A673 (cell line): ENCODE results near the gene CDA. TPM values are rescaled to one million over a fixed set of nuclear protein-coding genes. Genes with fewer than 3 reads are reported as not detected.

Experiments used
- BruUV-seq: library from RNA; stranded (reverse); fragments of 400-500 nt; replicated peaks from 2 replicates; lab custom pipeline; 2021; lab: Mats Ljungman, UMichigan
- CTCF ChIA-PET: fragments of 300-600 bp; sonication (Branson Sonifier 250); formaldehyde crosslinking; loops from one replicate; lab custom pipeline; 2022; ENCODE audit warnings: antibody characterized with exemption; lab: Charles Lee
- POLR2A ChIA-PET: fragments of 300-600 bp; sonication (Branson Sonifier 250); formaldehyde crosslinking; loops from one replicate; lab custom pipeline; 2022; ENCODE audit warnings: antibody characterized with exemption; ENCODE audit not compliant: low non-redundant PET; lab: Charles Lee
- DNase-seq: peaks from one replicate; pipeline ENCODE4 v3.0.0-alpha.2; 2015; ENCODE audit warnings: low spot score
- H3K27ac ChIP-seq: fragments of 200-600 bp; sonication (generic); 2 replicates; pipeline ENCODE4 v1.5.1; 2016; ENCODE audit warnings: mixed run types, low read depth, mild to moderate bottlenecking, mixed read lengths, antibody characterized with exemption, low read length; ENCODE audit not compliant: poor library complexity, severe bottlenecking
- H3K27me3 ChIP-seq: fragments of 200-600 bp; sonication (generic); replicated peaks from 2 replicates; pipeline ENCODE4 v1.6.1; 2017; ENCODE audit warnings: mixed run types, low read depth, mild to moderate bottlenecking, mixed read lengths, antibody characterized with exemption, low read length; ENCODE audit not compliant: insufficient read depth, poor library complexity
- H3K36me3 ChIP-seq: fragments of 200-600 bp; sonication (generic); 2 replicates; pipeline ENCODE4 v1.6.1; 2016; ENCODE audit warnings: mixed run types, mild to moderate bottlenecking, mixed read lengths, antibody characterized with exemption, low read length; ENCODE audit not compliant: insufficient read depth, poor library complexity, severe bottlenecking
- H3K4me1 ChIP-seq: fragments of 200-600 bp; sonication (generic); 2 replicates; pipeline ENCODE4 v1.6.1; 2017; ENCODE audit warnings: mixed run types, mild to moderate bottlenecking, mixed read lengths, antibody characterized with exemption, low read length; ENCODE audit not compliant: insufficient read depth, poor library complexity, severe bottlenecking
- H3K4me3 ChIP-seq: fragments of 200-600 bp; sonication (generic); 2 replicates; pipeline ENCODE4 v1.5.1; 2016; ENCODE audit warnings: low read depth, mixed run types, mild to moderate bottlenecking, mixed read lengths, low read length; ENCODE audit not compliant: poor library complexity, severe bottlenecking
- H3K9me3 ChIP-seq: fragments of 200-600 bp; sonication (generic); 2 replicates; pipeline ENCODE4 v1.6.1; 2016; ENCODE audit warnings: mixed run types, low read depth, mild to moderate bottlenecking, mixed read lengths, antibody characterized with exemption, low read length; ENCODE audit not compliant: poor library complexity, severe bottlenecking
- EZH2 ChIP-seq: fragments of 200-600 bp; sonication (generic); IDR thresholded peaks from 2 replicates; pipeline ENCODE4 v1.6.1; 2017; ENCODE audit warnings: borderline replicate concordance, low read depth, mild to moderate bottlenecking, mixed read lengths, antibody characterized with exemption, low read length; ENCODE audit not compliant: poor library complexity, severe bottlenecking
- intact Hi-C: fragments of 100-400 bp; cut with micrococcal nuclease; formaldehyde crosslinking; loops from one replicate; pipeline ENCODE4 v1.10.0; 2022; ENCODE audit not compliant: unreplicated experiment
- total RNA-seq: library from RNA; stranded (reverse); gene quantifications from 2 replicates; pipeline ENCODE4 v1.2.3, GENCODE V29; 2021
- TF ChIP-seq, protein P1 (sequence below): fragments of 300-800, 200-600 bp; sonication (generic); conservative IDR thresholded peaks from 2 replicates; pipeline ENCODE4 v1.5.1; 2017; ENCODE audit warnings: low read depth, mild to moderate bottlenecking, antibody characterized with exemption, low read length, moderate library complexity, mixed read lengths

The CDA gene
- total RNA-seq, 1 experiment from 2014 or later: not detected

DNA sequence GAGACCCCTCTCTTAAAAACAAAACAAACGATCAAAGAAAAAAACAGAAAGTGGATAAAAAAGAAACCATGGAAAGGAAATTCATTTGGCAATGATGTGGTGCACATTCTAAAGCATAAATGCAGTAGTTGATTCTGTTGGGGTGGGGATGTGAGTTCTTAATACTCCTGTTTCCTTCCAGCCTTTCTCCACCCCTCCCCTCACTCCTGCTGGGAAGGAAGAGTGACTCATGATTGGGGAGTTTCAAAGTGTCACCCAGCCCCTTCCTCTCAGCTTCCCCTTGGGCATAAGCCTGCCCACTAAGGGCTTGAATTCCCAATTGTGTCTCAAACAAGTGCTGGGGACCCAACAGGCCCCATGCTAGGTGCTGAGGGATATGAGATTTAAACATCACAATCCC lies 37.6 kb downstream of the CDA start:
- Histone ChIP-seq H3K27ac (no peak overlapping the region), H3K27me3 (no peaks in the 10 kb centered on the region), H3K4me1 (no peaks in the 10 kb centered on the region), H3K4me3 (no peak overlapping the region), H3K36me3 (no peaks in the 10 kb centered on the region), H3K9me3 (no peaks in the 10 kb centered on the region)
- ChIA-PET POLR2A (no interaction called here), CTCF (no interaction called here)
- TF ChIP-seq, protein P1, sequence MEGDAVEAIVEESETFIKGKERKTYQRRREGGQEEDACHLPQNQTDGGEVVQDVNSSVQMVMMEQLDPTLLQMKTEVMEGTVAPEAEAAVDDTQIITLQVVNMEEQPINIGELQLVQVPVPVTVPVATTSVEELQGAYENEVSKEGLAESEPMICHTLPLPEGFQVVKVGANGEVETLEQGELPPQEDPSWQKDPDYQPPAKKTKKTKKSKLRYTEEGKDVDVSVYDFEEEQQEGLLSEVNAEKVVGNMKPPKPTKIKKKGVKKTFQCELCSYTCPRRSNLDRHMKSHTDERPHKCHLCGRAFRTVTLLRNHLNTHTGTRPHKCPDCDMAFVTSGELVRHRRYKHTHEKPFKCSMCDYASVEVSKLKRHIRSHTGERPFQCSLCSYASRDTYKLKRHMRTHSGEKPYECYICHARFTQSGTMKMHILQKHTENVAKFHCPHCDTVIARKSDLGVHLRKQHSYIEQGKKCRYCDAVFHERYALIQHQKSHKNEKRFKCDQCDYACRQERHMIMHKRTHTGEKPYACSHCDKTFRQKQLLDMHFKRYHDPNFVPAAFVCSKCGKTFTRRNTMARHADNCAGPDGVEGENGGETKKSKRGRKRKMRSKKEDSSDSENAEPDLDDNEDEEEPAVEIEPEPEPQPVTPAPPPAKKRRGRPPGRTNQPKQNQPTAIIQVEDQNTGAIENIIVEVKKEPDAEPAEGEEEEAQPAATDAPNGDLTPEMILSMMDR: no peak
- no peak for TF ChIP-seq EZH2
- BruUV-seq: no TSS peak
- DNase-seq: peak; percentile 31
- intact Hi-C loops: no loop called here

DNA sequence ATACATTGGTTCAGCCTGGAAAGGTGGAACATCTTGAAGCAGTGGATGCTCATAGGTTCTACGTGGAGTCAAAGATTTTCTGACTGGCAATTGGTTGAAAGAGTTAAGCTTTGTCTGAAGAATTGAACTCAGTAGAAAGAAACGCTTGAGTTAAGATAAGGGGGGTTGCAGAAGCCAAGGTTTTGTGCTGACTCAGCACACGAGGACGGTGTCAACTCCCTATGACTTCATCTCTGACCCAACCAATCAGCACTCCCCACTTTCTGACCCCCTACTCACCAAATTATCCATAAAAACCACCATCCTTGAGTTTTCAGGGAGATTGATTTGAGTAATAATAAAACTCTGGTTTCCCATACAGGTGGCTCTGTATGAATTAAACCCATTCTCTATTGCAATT lies 41.8 kb downstream of the CDA start:
- TF ChIP-seq EZH2: no peak
- TF ChIP-seq, protein P1: no peak
- no peak for DNase-seq
- H3K27ac ChIP-seq: no peak overlapping the region
- no peaks in the 10 kb centered on the region for H3K36me3 ChIP-seq
- BruUV-seq: no TSS peak
- intact Hi-C loops: no loop called here
- ChIA-PET CTCF (no interaction called here), POLR2A (no interaction called here)
- no peaks in the 10 kb centered on the region for H3K9me3 ChIP-seq
- H3K27me3 ChIP-seq: no peaks in the 10 kb centered on the region
- H3K4me1 ChIP-seq: no peaks in the 10 kb centered on the region
- no peak overlapping the region for H3K4me3 ChIP-seq

DNA sequence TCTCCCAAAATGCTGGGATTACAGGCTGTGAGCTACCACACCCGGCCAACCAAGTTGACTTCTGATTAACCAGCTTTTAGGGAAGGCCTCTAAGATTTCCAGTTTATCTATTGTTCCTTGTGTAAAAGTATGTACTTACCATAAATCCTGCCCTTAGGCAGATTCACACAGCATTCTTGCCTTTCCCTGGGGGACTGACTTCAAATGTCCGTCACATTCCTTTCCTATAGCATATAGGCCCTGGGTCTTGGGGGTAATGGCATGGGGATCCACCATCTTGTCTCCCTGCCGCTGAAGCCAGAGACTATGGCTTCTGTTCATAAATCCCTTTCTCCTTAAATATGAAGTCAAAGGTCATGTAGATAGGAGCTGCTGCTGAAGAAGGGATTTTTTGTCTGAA lies 43.5 kb downstream of the CDA start:
- peak; percentile 16 for DNase-seq
- Histone ChIP-seq H3K27me3 (no peaks in the 10 kb centered on the region), H3K36me3 (no peaks in the 10 kb centered on the region), H3K4me3 (no peak overlapping the region), H3K4me1 (no peaks in the 10 kb centered on the region), H3K9me3 (no peaks in the 10 kb centered on the region), H3K27ac (no peak overlapping the region)
- no TSS peak for BruUV-seq
- POLR2A ChIA-PET: no interaction called here
- TF ChIP-seq EZH2: no peak
- TF ChIP-seq, protein P1: no peak
- intact Hi-C loops: no loop called here
- CTCF ChIA-PET: interaction anchor here (2.7 kb wide), 1 partner anchor 57 kb away, joined by 26 read pairs; no protein-coding TSS in a partner anchor
